HepG2 (cell line): ENCODE results near the gene RMDN2. TPM values are rescaled to one million over a fixed set of nuclear protein-coding genes. Genes with fewer than 3 reads are reported as not detected.

Experiments used
- ATAC-seq: fragments of 200-7000 bp; cut with Tn5 transposase; 3 replicates; pipeline ENCODE4 v1.9.1; 2020; ENCODE audit warnings: mild to moderate bottlenecking, moderate library complexity
- BruUV-seq: library from RNA; stranded (reverse); fragments of 400-500 nt; replicated peaks from 2 replicates; lab custom pipeline; 2021; lab: Mats Ljungman, UMichigan
- CTCF ChIA-PET: fragments of 300-600 bp; formaldehyde crosslinking; extraction: SDS; loops from one replicate; lab custom pipeline; 2021; ENCODE audit warnings: low total read pairs, inconsistent platforms, low intra/inter-chr PET ratio; lab: Yijun Ruan, JAX
- POLR2A ChIA-PET: fragments of 350-600 bp; sonication (Branson Sonifier 250); formaldehyde crosslinking; loops from one replicate; lab custom pipeline; 2020; ENCODE audit warnings: antibody characterized with exemption, inconsistent platforms; lab: Yijun Ruan, JAX
- DNase-seq: peaks from one replicate; pipeline ENCODE4 v3.0.0-alpha.2; 2015; ENCODE audit warnings: low spot score
- FAIRE-seq: peaks from 3 replicates; lab custom pipeline; 2011; peaks lifted over from hg19 to GRCh38; lab: Jason Lieb, UNC
- H2AFZ ChIP-seq: one replicate; pipeline ENCODE4 v1.6.1; 2011; ENCODE audit warnings: low read length, inconsistent platforms
- H3K27ac ChIP-seq: fragments of 300-600 bp; 3 replicates; pipeline ENCODE4 v1.8.0; 2011; ENCODE audit warnings: mixed run types, mild to moderate bottlenecking, mixed read lengths, low read length, inconsistent platforms; ENCODE audit not compliant: insufficient read depth; ENCODE audit errors: extremely low read length
- H3K27me3 ChIP-seq, 2 experiments: fragments of 200-600 bp in 1 of 2; 2 replicates in 1 of 2; 3 replicates in 1 of 2; pipeline versions ENCODE4 v1.6.0 to v1.8.0; 2011; ENCODE audit warnings: low read length in 2 of 2, mild to moderate bottlenecking in 2 of 2, moderate library complexity in 2 of 2, inconsistent platforms in 1 of 2; ENCODE audit not compliant: insufficient read depth in 2 of 2, control insufficient read depth in 1 of 2
- H3K36me3 ChIP-seq, 2 experiments: fragments of 200-600 bp in 1 of 2; replicated peaks in 1 of 2; 2 replicates in 1 of 2; 3 replicates in 1 of 2; pipeline versions ENCODE4 v1.5.1 to v1.8.0; 2011; ENCODE audit warnings: low read length in 2 of 2, inconsistent platforms in 1 of 2; ENCODE audit not compliant: insufficient read depth in 2 of 2, control insufficient read depth in 1 of 2
- H3K4me1 ChIP-seq: 2 replicates; pipeline ENCODE4 v1.5.1; 2012; ENCODE audit warnings: low read length, inconsistent platforms; ENCODE audit not compliant: insufficient read depth
- H3K4me2 ChIP-seq: 2 replicates; pipeline ENCODE4 v1.6.0; 2011; ENCODE audit warnings: low read depth, low read length, inconsistent platforms
- H3K4me3 ChIP-seq, 3 experiments: fragments of 200-600 bp in 1 of 3; sonication (generic), shearing (Covaris generic) in 1 of 3; replicated peaks in 1 of 3; 2 replicates each; pipeline ENCODE4 v1.5.1; 2011 to 2016; ENCODE audit warnings: low read length in 3 of 3, inconsistent platforms in 2 of 3, low read depth in 2 of 3, mild to moderate bottlenecking in 2 of 3, control low read depth in 1 of 3, mixed read lengths in 1 of 3; ENCODE audit not compliant: insufficient read depth in 1 of 3
- H3K79me2 ChIP-seq: one replicate; pipeline ENCODE4 v1.6.1; 2011; ENCODE audit warnings: low read length, inconsistent platforms; ENCODE audit not compliant: insufficient read depth
- H3K9ac ChIP-seq: 2 replicates; pipeline ENCODE4 v1.6.0; 2011; ENCODE audit warnings: mild to moderate bottlenecking, low read depth, low read length, inconsistent platforms; ENCODE audit not compliant: insufficient read depth
- H3K9me3 ChIP-seq: 2 replicates; pipeline ENCODE4 v1.5.1; 2012; ENCODE audit warnings: mild to moderate bottlenecking, low read length
- H4K20me1 ChIP-seq: 2 replicates; pipeline ENCODE4 v1.6.0; 2011; ENCODE audit warnings: inconsistent platforms, mild to moderate bottlenecking, low read length, moderate library complexity; ENCODE audit not compliant: insufficient read depth
- BRD4 ChIP-seq: sonication (generic); formaldehyde crosslinking; IDR thresholded peaks from 2 replicates; pipeline ENCODE4 v1.4.0; 2020; ENCODE audit warnings: missing genetic modification reagents
- DNMT3B ChIP-seq: conservative IDR thresholded peaks from 2 replicates; pipeline ENCODE4 v1.6.1; 2016; ENCODE audit warnings: missing biosample characterization, control low read depth
- IRF2 ChIP-seq: IDR thresholded peaks from 2 replicates; pipeline ENCODE4 v1.6.1; 2018; ENCODE audit warnings: missing genetic modification reagents, missing compliant biosample characterization
- KDM1A ChIP-seq: IDR thresholded peaks from 2 replicates; pipeline ENCODE4 v1.6.1; 2016; ENCODE audit warnings: missing compliant biosample characterization
- MATR3 ChIP-seq: sonication (generic); formaldehyde crosslinking; IDR thresholded peaks from 2 replicates; pipeline ENCODE4 v1.4.0; 2020; ENCODE audit warnings: missing genetic modification reagents
- MED8 ChIP-seq: sonication (generic); formaldehyde crosslinking; IDR thresholded peaks from 2 replicates; pipeline ENCODE4 v1.8.1; 2023; ENCODE audit warnings: mild to moderate bottlenecking, missing genetic modification reagents; ENCODE audit not compliant: insufficient replicate concordance
- NCOR1 ChIP-seq: fragments of 200-600 bp; sonication (generic); IDR thresholded peaks from 2 replicates; pipeline ENCODE4 v1.7.0; 2017; ENCODE audit warnings: antibody characterized with exemption, low read length, borderline replicate concordance
- PRPF4 ChIP-seq: fragments of 200-400 bp; formaldehyde crosslinking; IDR thresholded peaks from 2 replicates; pipeline ENCODE4 v1.6.1; 2016; ENCODE audit warnings: low read length, low read depth; ENCODE audit not compliant: poor library complexity, severe bottlenecking
- SALL1 ChIP-seq: sonication (generic); formaldehyde crosslinking; IDR thresholded peaks from 2 replicates; pipeline ENCODE4 v1.8.0; 2022; ENCODE audit warnings: mild to moderate bottlenecking, missing genetic modification reagents
- TCF12 ChIP-seq, 2 experiments: fragments of 450-650 bp in 1 of 2; sonication (generic) in 1 of 2; formaldehyde crosslinking in 1 of 2; IDR thresholded peaks; 2 replicates each; pipeline versions ENCODE4 v1.6.1 to v1.8.0; 2017 to 2022; ENCODE audit warnings: antibody characterized with exemption in 1 of 2, mild to moderate bottlenecking in 1 of 2, missing genetic modification reagents in 1 of 2, moderate library complexity in 1 of 2
- ZBTB20 ChIP-seq: sonication (generic); formaldehyde crosslinking; IDR thresholded peaks from 2 replicates; pipeline ENCODE4 v1.8.1; 2023; ENCODE audit warnings: missing genetic modification reagents, low read depth, mild to moderate bottlenecking, borderline replicate concordance
- ZNF431 ChIP-seq: sonication (generic); formaldehyde crosslinking; IDR thresholded peaks from 2 replicates; pipeline ENCODE4 v1.9.0; 2022; ENCODE audit warnings: missing genetic modification reagents, low read depth, mild to moderate bottlenecking, borderline replicate concordance
- ZNF772 ChIP-seq: sonication (generic); formaldehyde crosslinking; IDR thresholded peaks from 2 replicates; pipeline ENCODE4 v1.5.0; 2020; ENCODE audit warnings: mild to moderate bottlenecking, missing genetic modification reagents
- WGBS: methylation state at CpG from one replicate; pipeline ENCODE4 v1.1.6; 2017; ENCODE audit warnings: low lambda C conversion rate; 5-methylcytosine and 5-hydroxymethylcytosine counted together
- in situ Hi-C: cut with HindIII; loops from 2 replicates; pipeline ENCODE4 v1.10.0; 2017; ENCODE audit warnings: low pct_unique_long_range_greater_than_20kb; ENCODE audit not compliant: extremely low pct_ligation_motif_present
- intact Hi-C: fragments of 100-400 bp; cut with micrococcal nuclease; formaldehyde crosslinking; loops from one replicate; pipeline ENCODE4 v1.10.0; 2022; ENCODE audit not compliant: unreplicated experiment
- polyA plus RNA-seq, 8 experiments: library from polyadenylated mRNA; depleted of rRNA in 3 of 8; stranded (reverse) in 7 of 8; unstranded in 1 of 8; fragments of >200 nt; fragmentation: Illumina TruSeq in 4 of 8; extraction: Trizol in 4 of 8; gene quantifications; 2 replicates each; pipeline versions ENCODE4 v1.2.1 to v1.2.3, GENCODE V29; 2011 to 2016; ENCODE audit warnings: low read depth in 4 of 8, missing spikeins in 1 of 8, mixed read lengths in 1 of 8; ENCODE audit not compliant: insufficient read depth in 1 of 8
- total RNA-seq, 5 experiments: library from RNA; depleted of rRNA; stranded (reverse); fragments of >200 nt; fragmentation: Illumina TruSeq; extraction: Trizol; gene quantifications; 2 replicates each; pipeline ENCODE4 v1.2.3, GENCODE V29; 2016; ENCODE audit warnings: low read depth in 1 of 5
- TF ChIP-seq, protein P1 (sequence below): sonication (generic); formaldehyde crosslinking; IDR thresholded peaks from 2 replicates; pipeline ENCODE4 v1.8.0; 2022; ENCODE audit warnings: mild to moderate bottlenecking, missing genetic modification reagents; ENCODE audit not compliant: insufficient replicate concordance

Gene RMDN2
- total and polyA plus RNA-seq, 2 of the 13 experiments (the other 11 are each of a cell fraction or from before 2014, with no cell fraction given): 2.3 to 8.9 TPM

DNA sequence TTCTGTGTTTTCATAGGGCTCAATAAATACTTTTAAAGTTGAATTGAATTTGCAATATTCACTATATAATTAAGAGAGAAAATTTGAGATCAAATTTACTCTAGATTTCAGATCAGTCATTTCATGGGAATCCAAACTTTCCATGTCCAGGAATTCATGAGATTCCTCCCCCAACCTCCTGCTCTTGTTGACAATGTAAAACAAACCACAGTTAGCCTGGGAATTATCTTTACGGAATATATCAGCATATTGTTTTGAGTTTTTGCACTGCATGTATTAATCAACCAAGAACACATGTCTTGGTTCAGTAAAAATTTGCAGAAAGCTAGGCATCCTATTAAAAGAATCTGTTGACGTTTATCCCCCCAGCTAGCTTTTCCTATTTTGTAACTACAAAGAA is 108.6 kb downstream of the RMDN2 start:
- CTCF ChIA-PET: no interaction called here
- 3% methylated on average over 2 of the region's 2 CpGs for WGBS
- H3K79me2 ChIP-seq: no peaks in the 10 kb centered on the region
- H3K9ac ChIP-seq: no peak overlapping the region
- no peaks in the 10 kb centered on the region for H3K36me3 ChIP-seq
- in situ Hi-C loops: no loop called here
- intact Hi-C loops: no loop called here
- H3K27ac ChIP-seq: no peak overlapping the region
- no TSS peak for BruUV-seq
- ATAC-seq (no peak), DNase-seq (no peak), FAIRE-seq (no peak)
- no peaks in the 10 kb centered on the region for H3K9me3 ChIP-seq
- POLR2A ChIA-PET: no interaction called here
- no peak overlapping the region for H3K4me2 ChIP-seq
- no peaks in the 10 kb centered on the region for H4K20me1 ChIP-seq
- no peak overlapping the region for H2AFZ ChIP-seq
- H3K4me3 ChIP-seq: no peak overlapping the region
- H3K4me1 ChIP-seq: peaks cover 12% of the 10 kb centered on the region; the same call in 1 of the 2 replicates
- TF ChIP-seq MED8 (CRISPR knock-in tag) (no peak), NCOR1 (no peak), ZNF431 (CRISPR knock-in tag) (no peak)
- TF ChIP-seq, protein P1, sequence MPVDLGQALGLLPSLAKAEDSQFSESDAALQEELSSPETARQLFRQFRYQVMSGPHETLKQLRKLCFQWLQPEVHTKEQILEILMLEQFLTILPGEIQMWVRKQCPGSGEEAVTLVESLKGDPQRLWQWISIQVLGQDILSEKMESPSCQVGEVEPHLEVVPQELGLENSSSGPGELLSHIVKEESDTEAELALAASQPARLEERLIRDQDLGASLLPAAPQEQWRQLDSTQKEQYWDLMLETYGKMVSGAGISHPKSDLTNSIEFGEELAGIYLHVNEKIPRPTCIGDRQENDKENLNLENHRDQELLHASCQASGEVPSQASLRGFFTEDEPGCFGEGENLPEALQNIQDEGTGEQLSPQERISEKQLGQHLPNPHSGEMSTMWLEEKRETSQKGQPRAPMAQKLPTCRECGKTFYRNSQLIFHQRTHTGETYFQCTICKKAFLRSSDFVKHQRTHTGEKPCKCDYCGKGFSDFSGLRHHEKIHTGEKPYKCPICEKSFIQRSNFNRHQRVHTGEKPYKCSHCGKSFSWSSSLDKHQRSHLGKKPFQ (CRISPR knock-in tag): no peak
- peaks cover 8 to 25% of the 10 kb centered on the region in 2 experiments; a peak in 4 of 5 replicates for H3K27me3 ChIP-seq

DNA sequence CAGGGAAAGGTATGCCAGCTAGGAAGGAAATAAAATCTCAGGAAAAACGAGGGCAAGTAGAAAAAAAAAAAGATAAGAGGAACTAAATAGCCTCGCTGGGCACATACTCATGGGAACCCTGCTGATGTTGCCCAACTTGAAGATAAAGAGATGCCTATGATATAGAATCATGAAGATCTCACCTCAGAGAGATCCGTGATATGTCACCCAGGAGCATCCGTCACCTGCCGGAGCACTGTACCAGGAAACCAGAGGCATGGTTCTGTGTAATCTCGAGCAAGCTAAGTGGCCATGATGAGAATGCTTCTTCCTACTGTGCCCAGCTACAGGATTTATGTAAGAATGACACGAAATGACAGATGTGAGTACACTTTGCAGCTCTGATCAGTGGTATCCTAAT is 110.9 kb downstream of the RMDN2 start:
- Histone ChIP-seq H3K36me3 (no peaks in the 10 kb centered on the region), H3K27me3 (peaks cover 8 to 35% of the 10 kb centered on the region in 2 experiments; a peak in 4 of 5 replicates), H2AFZ (no peak overlapping the region), H4K20me1 (no peaks in the 10 kb centered on the region), H3K4me2 (no peak overlapping the region), H3K9me3 (no peaks in the 10 kb centered on the region), H3K4me1 (peaks cover 13% of the 10 kb centered on the region; the same call in 1 of the 2 replicates), H3K27ac (no peak overlapping the region), H3K4me3 (no peak overlapping the region), H3K79me2 (no peaks in the 10 kb centered on the region), H3K9ac (no peak overlapping the region)
- CTCF ChIA-PET: no interaction called here
- POLR2A ChIA-PET: no interaction called here
- no TSS peak for BruUV-seq
- ATAC-seq (no peak), FAIRE-seq (no peak), DNase-seq (no peak)
- intact Hi-C loops (no loop called here), in situ Hi-C loops (no loop called here)
- 25% methylated on average over 7 of the region's 7 CpGs for WGBS
- TF ChIP-seq TCF12 (IDR thresholded peaks at IDR 0.05) (no peak), TCF12 (CRISPR knock-in tag; IDR thresholded peaks at IDR 0.05) (no peak), ZNF772 (CRISPR knock-in tag) (no peak), DNMT3B (CRISPR knock-in tag) (no peak), BRD4 (CRISPR knock-in tag) (no peak), IRF2 (CRISPR knock-in tag) (no peak), MATR3 (no peak), KDM1A (CRISPR knock-in tag) (no peak), SALL1 (CRISPR knock-in tag) (no peak), ZBTB20 (CRISPR knock-in tag) (no peak), PRPF4 (no peak)
